HG02610 (cell line): Measurements from ENCODE around the gene MAGI3.
"Not testable (repeated sequence)": the region's sequence is repeated elsewhere in the genome, so short reads cannot be mapped to it uniquely, and the experiment has no call there.

Source experiments
- ATAC-seq: cut with Tn5 transposase; IDR thresholded peaks from one replicate; pipeline ENCODE4 v1.9.1; 2021; ENCODE audit warnings: mild to moderate bottlenecking, moderate library complexity; ENCODE audit not compliant: unreplicated experiment

Gene MAGI3

GRCh38 chr1:113575744-113576260 is 185.5 kb downstream of the MAGI3 start:
- ATAC-seq = not testable (repeated sequence)

DNA sequence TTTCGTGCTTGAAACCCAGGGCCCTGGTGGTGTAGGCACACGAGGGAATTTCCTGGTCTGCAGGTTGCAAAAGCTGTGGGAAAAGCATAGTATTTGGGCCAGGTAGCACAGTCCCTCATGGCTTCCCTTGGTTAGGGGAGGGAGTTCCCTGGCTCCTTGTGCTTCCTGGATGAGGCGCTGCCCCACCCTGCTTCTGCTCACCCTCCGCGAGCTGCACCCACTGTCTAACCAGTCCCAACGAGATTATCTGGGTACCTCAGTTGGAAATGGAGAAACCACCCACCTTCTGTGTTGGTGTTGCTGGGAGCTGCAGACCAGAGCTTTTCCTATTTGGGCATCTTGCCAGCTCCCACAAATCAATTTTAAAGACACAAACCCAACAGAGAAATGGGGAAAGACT is 186.0 kb downstream of the MAGI3 start:
- no peak for ATAC-seq

GRCh38 chr1:113579256-113580018 is 189.1 kb downstream of the MAGI3 start:
- ATAC-seq = no peak

DNA sequence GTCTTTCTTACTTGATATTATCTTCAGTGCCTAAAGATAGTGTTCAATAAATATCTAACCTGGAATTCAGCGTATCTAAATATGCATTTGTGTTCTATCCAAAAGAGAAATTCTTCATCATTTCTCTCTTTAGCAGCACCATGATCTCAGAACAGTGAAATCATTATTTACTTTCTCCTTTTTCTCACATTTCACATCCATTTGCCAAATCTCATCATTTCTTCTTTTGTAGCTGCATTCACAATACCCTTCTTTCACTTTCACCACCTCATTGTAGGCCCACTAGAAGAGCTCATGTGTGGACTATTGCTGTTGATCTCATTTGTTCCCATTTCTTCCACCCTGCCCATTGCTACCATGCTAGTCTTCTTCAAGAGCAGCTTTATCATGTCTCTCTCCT is 191.0 kb downstream of the MAGI3 start:
- ATAC-seq = no peak

DNA sequence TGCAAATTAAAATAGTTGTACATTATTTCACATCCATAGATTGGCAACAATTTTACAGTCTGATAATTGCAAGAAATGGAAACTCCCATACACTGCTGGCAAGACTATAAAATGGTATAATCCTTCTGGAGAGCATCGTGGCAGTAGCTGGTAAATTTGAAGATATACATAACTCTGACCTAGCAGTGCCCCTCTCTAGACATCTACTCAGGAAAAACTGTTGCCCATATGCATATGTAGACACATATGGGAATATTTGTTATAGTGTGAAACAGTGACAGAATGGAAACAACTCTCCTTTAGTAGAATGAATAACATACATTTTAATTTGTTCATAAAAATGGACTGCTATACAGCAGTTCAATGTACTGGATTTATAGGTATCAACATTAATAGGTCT is 191.8 kb downstream of the MAGI3 start:
- ATAC-seq = no peak

DNA sequence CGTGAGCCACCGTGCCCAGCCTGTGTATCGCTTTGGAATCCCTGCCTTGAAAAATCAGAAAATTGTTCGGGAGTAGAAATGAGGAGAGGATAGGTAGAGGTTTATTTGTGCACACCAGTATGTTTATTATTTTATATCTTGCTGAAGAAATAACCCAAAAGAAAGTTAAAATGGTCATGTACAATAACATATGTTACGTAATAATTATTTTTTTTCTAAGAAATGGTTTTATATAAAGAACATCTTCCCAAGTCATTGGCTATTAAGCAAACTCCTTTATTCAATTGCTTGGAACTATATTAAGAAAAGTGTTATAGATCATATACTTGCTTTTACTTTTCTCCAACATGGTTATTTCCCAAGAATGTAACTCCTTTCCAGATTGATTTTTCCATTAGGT is 197.2 kb downstream of the MAGI3 start:
- ATAC-seq = no peak

DNA sequence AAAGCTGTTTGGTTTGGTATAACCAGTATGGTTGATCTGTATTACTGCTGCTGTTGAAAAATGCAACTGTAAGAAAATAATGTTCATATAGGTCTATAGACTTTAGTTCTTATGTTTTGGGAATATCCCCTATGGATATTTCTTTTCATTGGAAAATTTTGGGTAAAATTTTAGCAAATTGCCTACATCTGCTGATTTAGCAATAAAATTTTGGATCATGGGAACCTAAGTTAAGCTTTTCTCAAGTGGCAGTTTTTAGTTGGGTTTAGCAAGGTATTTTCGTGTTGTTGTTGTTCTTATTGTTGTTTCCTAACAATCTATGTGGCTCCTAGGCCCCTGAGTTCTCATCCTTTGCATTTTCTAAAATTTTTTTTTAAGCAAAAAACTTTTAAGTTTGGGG is 201.9 kb downstream of the MAGI3 start:
- no peak for ATAC-seq

- no peak for ATAC-seq
Observed at GRCh38 chr1:113593550-113594297, 203.4 kb downstream of the MAGI3 start.

- not testable (repeated sequence) for ATAC-seq
Observed at GRCh38 chr1:113604466-113604865, 214.2 kb downstream of the MAGI3 start.

DNA sequence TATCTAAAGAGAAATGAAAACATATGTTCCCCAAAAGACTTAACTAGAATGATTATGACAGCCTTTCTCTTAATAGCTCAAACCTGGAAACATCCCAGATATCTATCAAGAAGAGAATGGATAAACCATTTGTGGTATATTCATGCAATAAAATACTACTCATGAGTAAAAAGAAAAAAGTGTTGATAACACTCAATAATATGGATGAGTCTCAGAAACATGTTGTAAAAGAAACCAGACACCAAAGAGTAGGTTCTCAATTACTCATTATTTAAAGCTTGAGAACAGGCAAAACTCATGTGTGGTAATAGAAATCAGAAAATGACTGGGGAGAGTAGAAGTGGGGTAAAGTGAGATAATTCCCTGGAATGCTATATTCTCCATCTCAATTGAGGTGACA is 214.8 kb downstream of the MAGI3 start:
- no peak for ATAC-seq

- ATAC-seq = no peak
Observed at GRCh38 chr1:113608399-113608798, 218.1 kb downstream of the MAGI3 start.

- ATAC-seq = no peak
Observed at GRCh38 chr1:113610372-113610771, 220.1 kb downstream of the MAGI3 start.

DNA sequence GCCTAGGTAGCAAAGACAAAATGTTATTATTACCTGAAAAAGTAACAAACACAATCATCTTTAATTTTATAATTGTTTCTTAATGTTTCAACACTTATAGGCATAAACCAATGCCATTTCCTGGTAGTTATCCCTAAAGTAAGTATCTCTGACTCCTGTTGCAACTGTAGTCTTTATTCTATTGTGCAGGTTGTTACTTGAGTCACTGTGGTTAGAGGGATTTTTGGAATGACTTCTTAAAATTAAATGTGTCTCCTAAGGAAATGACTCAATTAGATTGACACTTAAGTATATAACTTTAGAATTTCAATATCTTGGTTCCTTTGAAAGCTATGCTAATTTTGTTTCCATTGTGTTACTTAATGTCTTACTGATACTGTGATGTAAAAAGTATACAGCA is 225.1 kb downstream of the MAGI3 start:
- no peak for ATAC-seq

DNA sequence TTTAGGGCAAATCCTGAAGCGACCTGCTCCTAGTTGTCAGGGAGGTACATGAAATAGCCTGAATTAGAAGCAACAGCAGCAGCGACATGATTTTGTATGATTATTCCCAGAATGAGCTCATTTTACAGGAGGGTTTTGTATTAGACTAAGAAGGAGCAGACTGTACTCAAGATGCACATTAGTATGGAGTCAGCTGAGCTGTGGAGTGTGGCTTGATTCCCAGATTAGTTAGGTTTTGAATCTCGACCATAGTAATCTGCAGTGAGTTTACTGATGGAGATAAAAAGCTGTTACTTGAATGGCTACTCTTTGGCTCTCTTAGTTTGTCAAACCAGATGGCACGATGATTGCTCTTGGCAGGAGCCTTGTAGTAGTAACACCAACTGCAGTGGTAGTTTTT is 225.8 kb downstream of the MAGI3 start:
- no peak for ATAC-seq

DNA sequence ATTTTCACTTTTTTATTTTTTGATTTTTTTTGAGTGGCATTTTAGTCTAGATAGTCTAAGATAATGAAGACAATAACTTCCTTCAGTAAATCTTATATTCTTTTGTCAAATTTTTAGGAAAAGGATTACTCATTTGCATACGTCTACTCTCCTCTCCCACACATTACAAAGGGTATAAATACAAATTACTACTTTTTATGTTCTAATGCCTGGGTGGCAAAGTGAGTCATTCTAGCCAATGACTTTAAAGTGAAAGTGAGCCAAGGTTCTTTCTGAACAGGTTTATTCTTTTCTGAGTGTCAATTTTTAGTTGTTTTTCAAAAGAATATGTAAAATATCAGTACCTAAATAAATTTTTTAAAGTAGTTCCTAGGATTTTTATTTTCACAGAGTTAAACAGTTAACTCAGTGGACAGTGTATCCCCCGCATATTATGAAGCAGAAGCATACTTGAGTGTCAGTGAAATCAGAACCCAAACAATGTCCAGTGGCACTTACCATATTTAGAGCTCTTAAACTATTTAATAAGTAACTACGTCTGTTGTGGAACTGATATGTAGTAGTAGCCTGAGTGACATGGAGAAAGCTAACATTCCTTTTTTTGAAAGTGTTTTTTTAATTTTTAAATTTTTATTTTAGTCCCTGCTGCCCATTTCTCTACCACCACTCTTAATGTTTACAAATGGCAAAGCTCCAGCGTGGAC is 227.3 kb downstream of the MAGI3 start:
- no peak for ATAC-seq

GRCh38 chr1:113628997-113629396 is 238.7 kb downstream of the MAGI3 start:
- ATAC-seq = no peak

DNA sequence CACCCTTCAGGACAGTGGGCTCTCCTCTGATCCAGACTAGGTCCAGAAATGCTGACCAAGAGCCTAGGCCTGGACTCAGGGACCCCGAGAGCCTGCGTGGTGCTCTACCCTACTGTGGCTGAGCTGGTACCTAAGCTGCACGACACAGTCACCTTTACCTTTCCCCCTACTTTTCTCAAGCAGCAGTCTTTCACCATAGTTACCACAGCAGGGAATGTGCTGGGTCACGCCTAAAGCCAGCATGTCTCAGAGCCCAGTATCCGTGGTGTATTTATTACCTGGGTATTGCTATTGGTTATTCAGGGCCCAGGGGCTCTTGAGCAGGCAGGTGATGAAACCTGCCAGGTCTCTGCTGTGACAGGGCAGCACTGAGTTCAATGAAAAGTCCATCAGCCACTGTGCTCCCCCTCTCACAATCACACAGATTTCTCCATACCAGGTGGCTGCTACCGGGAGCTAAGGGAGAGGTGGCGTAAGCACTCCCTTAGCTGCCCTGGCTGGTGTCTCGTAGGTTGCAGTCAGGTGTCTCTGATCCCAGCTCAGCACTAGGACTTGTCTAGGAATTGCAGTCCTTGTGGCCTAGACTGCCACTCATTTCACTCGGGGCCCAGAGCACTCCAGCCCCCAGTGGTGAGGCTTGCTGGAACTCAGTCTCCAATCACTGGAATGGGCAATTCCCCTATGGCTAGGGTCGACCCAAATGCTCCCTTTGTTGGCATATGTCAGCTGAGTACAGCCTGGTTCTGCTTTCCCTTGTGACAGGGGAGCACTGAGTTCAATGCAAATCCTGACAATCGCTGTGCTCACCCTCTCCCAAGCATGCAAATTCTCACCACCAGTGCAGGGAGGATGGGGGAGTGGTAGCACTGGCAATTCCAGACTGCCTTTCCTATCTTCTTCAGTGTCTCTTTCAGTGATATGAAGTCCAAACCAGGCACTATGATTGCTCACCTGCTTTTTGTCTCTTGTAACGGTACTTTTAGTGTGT is 240.3 kb downstream of the MAGI3 start:
- ATAC-seq = no peak

DNA sequence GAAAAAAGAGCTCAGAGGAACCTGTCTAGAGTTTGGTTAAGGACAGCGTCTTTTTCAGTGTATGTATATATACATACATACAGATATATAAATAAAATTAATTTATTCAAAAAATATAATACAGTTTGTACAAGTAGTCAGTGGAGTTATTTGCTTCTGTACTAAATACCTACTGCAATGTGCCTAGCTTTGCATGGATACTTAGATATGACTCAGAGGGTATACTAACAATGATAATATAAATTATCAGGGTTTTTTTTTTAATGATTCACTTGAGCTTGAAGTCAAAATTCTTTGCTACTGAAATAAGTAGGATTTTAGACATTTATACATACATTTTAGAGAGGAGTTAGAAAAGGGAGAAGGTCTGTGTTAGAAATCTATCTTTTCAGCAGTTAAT is 251.1 kb downstream of the MAGI3 start:
- no peak for ATAC-seq

DNA sequence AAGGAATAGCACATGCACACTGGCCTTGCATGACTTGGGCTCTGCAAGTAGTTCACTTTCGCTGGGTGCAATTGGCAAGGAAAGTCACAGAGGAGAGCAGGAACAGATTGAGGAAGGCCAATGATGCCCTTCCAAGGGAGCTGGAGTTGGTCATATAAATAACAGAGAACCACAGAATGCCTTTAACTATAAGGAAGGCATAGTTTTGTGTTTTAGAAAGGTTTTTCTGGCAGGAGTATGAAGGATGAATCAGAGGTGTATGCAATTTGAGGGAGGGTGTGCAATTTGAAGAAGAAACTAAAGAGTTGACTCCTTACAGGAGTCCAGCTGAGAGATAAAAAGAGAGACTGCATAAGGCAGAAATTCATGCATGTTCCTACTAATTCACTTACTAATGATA is 256.8 kb downstream of the MAGI3 start:
- no peak for ATAC-seq

DNA sequence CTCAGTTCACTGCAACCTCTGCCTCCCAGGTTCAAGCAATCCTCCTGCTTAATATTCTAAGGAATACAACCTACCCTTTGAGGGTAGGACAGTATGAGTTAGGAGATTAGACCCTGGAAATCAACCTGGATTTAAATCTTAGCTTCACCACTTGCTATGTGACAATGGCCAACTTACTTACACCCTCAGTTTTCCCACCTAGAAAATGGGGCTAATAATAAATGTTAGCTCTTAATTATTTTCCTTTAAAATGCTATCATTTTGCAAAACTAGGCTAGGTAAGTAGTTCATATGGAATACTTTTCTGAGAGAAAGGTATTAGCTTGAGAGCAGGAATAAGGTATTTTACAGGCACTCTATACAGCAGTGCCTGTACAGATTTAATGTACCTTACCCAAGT is 258.2 kb downstream of the MAGI3 start:
- ATAC-seq = no peak
